Neutrophil (primary cell): ENCODE data around the gene ZFHX2.
"Not testable (repeated sequence)": the region's sequence is repeated elsewhere in the genome, so short reads cannot be mapped to it uniquely, and the experiment has no call there.

Experiments used
- H3K27ac ChIP-seq: fragments of 200-600 bp; sonication (generic); 2 replicates; pipeline ENCODE4 v1.5.1; 2016; ENCODE audit warnings: mild to moderate bottlenecking, moderate library complexity
- H3K27me3 ChIP-seq: fragments of 200-600 bp; sonication (generic); 2 replicates; pipeline ENCODE4 v1.6.0; 2016; ENCODE audit warnings: mild to moderate bottlenecking
- H3K36me3 ChIP-seq: fragments of 200-600 bp; sonication (generic); 2 replicates; pipeline ENCODE4 v1.5.1; 2017
- H3K4me1 ChIP-seq, 2 experiments: fragments of 200-600 bp in 1 of 2; sonication (generic) in 1 of 2; 1 replicate in 1 of 2; 2 replicates in 1 of 2; pipeline versions ENCODE4 v1.5.1 to v1.6.1; 2013 to 2016; ENCODE audit warnings: low read depth in 1 of 2, low read length in 1 of 2, mild to moderate bottlenecking in 1 of 2, moderate library complexity in 1 of 2; ENCODE audit not compliant: control insufficient read depth in 1 of 2, insufficient read depth in 1 of 2
- H3K4me3 ChIP-seq, 2 experiments: fragments of 200-600 bp in 1 of 2; sonication (generic) in 1 of 2; 1 replicate in 1 of 2; 2 replicates in 1 of 2; pipeline ENCODE4 v1.5.1; 2013 to 2016; ENCODE audit warnings: low read depth in 1 of 2, low read length in 1 of 2, mild to moderate bottlenecking in 1 of 2, moderate library complexity in 1 of 2
- H3K9me3 ChIP-seq: fragments of 200-600 bp; sonication (generic); 2 replicates; pipeline ENCODE4 v1.5.1; 2016
- CTCF ChIP-seq: fragments of 200-600 bp; sonication (generic); IDR thresholded peaks from 2 replicates; pipeline ENCODE4 v1.5.1; 2016; ENCODE audit warnings: antibody characterized with exemption

Gene ZFHX2

GRCh38 chr14:23588884-23589598 is 37.5 kb upstream of the ZFHX2 start:
- no peak overlapping the region for H3K4me3 ChIP-seq
- peaks cover 22% of the 10 kb centered on the region for H3K27me3 ChIP-seq
- no peak overlapping the region for H3K27ac ChIP-seq
- TF ChIP-seq CTCF: peak; percentile 14
- H3K4me1 ChIP-seq: no peaks in the 10 kb centered on the region
- no peaks in the 10 kb centered on the region for H3K9me3 ChIP-seq
- H3K36me3 ChIP-seq: no peaks in the 10 kb centered on the region

- not testable (repeated sequence) for H3K36me3 ChIP-seq, H3K9me3 ChIP-seq, H3K4me1 ChIP-seq, H3K27ac ChIP-seq, H3K4me3 ChIP-seq
- H3K27me3 ChIP-seq: peaks cover 60% of the 10 kb centered on the region
Measured at GRCh38 chr14:23584527-23585203, 33.1 kb upstream of the ZFHX2 start.

- H3K27me3 ChIP-seq: peaks cover 60% of the 10 kb centered on the region
- not testable (repeated sequence) for H3K9me3 ChIP-seq, H3K36me3 ChIP-seq, H3K4me3 ChIP-seq, H3K4me1 ChIP-seq, H3K27ac ChIP-seq
Measured at GRCh38 chr14:23583761-23584526, 32.4 kb upstream of the ZFHX2 start.

GRCh38 chr14:23582906-23583760 is 31.6 kb upstream of the ZFHX2 start:
- Histone ChIP-seq H3K27ac (no peak overlapping the region), H3K4me1 (no peaks in the 10 kb centered on the region), H3K36me3 (no peaks in the 10 kb centered on the region), H3K9me3 (no peaks in the 10 kb centered on the region), H3K4me3 (no peak overlapping the region), H3K27me3 (peaks cover 65% of the 10 kb centered on the region)
- no peak for TF ChIP-seq CTCF

GRCh38 chr14:23580948-23581281 is 29.4 kb upstream of the ZFHX2 start:
- no peak for TF ChIP-seq CTCF
- H3K27me3 ChIP-seq: peaks cover 80% of the 10 kb centered on the region
- peaks cover 3% of the 10 kb centered on the region in 2 experiments for H3K4me1 ChIP-seq

GRCh38 chr14:23580152-23580926 is 28.8 kb upstream of the ZFHX2 start:
- TF ChIP-seq CTCF: no peak
- no peaks in the 10 kb centered on the region for H3K9me3 ChIP-seq
- peaks cover 3% of the 10 kb centered on the region in 2 experiments for H3K4me1 ChIP-seq
- no peak overlapping the region for H3K27ac ChIP-seq
- no peak overlapping the region for H3K4me3 ChIP-seq
- no peaks in the 10 kb centered on the region for H3K36me3 ChIP-seq
- peaks cover 86% of the 10 kb centered on the region for H3K27me3 ChIP-seq

More at GRCh38 chr14:23580948-23581281, 29.4 kb upstream of the ZFHX2 start:
- Histone ChIP-seq H3K36me3 (no peaks in the 10 kb centered on the region), H3K27ac (no peak overlapping the region), H3K4me3 (no peak overlapping the region), H3K9me3 (no peaks in the 10 kb centered on the region)
